HL-60 (cell line): Measurements from ENCODE around the gene PRMT5.

Source experiments
- DNase-seq, 2 experiments: peaks; one replicate each; pipeline ENCODE4 v3.0.0-alpha.2; 2010 to 2020; ENCODE audit warnings: low read depth in 1 of 2, low spot score in 1 of 2
- H3K27ac ChIP-seq: fragments of 250-450 bp; sonication (Bioruptor Pico); replicated peaks from 2 replicates; pipeline ENCODE4 v1.5.1; 2020; ENCODE audit warnings: mild to moderate bottlenecking, moderate library complexity
- H3K27me3 ChIP-seq: fragments of 250-450 bp; sonication (Bioruptor Pico); 2 replicates; pipeline ENCODE4 v1.5.1; 2021; ENCODE audit warnings: mild to moderate bottlenecking, moderate library complexity; ENCODE audit not compliant: insufficient read depth, poor library complexity, severe bottlenecking
- H3K4me3 ChIP-seq: replicated peaks from 2 replicates; pipeline ENCODE4 v1.5.1; 2011; ENCODE audit warnings: mild to moderate bottlenecking, control low read depth, low read length; ENCODE audit not compliant: insufficient read depth
- CTCF ChIP-seq: IDR thresholded peaks from one replicate; pipeline ENCODE4 v1.5.1; 2011; ENCODE audit warnings: low read length, control low read depth, inconsistent platforms; ENCODE audit not compliant: insufficient read depth
- GABPA ChIP-seq: IDR thresholded peaks from 2 replicates; pipeline ENCODE4 v1.6.1; 2012; ENCODE audit warnings: low read depth
- POLR2AphosphoS5 ChIP-seq: IDR thresholded peaks from 2 replicates; pipeline ENCODE4 v1.6.1; 2012; ENCODE audit warnings: low read depth
- SPI1 ChIP-seq: IDR thresholded peaks from 2 replicates; pipeline ENCODE4 v1.6.1; 2012; ENCODE audit warnings: low read depth, mild to moderate bottlenecking, borderline replicate concordance
- TF ChIP-seq, protein P1 (sequence below): IDR thresholded peaks from 2 replicates; pipeline ENCODE4 v1.6.1; 2012; ENCODE audit warnings: low read depth; ENCODE audit not compliant: insufficient replicate concordance

Gene PRMT5

DNA sequence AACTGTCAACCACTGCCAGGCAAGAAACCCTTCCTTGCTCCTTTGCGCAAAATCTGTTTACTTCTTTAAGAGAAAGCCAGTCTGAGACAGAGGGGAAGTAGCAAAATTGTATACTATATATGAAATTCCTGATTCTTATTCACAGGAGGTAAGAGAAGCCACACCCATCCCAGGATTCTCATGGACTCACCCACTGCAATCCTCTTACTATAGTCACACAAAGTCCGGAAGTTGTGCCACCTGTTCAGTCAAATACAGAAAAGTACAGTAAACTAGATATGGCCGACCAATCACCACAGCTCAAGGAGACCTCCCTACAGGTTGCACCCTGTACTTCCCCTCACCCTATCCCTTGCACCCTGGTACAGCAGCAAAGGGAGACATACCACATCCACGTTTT lies 2.9 kb downstream of the PRMT5 start:
- TF ChIP-seq CTCF (no peak), POLR2AphosphoS5 (no peak), GABPA (no peak), SPI1 (no peak)
- TF ChIP-seq, protein P1, sequence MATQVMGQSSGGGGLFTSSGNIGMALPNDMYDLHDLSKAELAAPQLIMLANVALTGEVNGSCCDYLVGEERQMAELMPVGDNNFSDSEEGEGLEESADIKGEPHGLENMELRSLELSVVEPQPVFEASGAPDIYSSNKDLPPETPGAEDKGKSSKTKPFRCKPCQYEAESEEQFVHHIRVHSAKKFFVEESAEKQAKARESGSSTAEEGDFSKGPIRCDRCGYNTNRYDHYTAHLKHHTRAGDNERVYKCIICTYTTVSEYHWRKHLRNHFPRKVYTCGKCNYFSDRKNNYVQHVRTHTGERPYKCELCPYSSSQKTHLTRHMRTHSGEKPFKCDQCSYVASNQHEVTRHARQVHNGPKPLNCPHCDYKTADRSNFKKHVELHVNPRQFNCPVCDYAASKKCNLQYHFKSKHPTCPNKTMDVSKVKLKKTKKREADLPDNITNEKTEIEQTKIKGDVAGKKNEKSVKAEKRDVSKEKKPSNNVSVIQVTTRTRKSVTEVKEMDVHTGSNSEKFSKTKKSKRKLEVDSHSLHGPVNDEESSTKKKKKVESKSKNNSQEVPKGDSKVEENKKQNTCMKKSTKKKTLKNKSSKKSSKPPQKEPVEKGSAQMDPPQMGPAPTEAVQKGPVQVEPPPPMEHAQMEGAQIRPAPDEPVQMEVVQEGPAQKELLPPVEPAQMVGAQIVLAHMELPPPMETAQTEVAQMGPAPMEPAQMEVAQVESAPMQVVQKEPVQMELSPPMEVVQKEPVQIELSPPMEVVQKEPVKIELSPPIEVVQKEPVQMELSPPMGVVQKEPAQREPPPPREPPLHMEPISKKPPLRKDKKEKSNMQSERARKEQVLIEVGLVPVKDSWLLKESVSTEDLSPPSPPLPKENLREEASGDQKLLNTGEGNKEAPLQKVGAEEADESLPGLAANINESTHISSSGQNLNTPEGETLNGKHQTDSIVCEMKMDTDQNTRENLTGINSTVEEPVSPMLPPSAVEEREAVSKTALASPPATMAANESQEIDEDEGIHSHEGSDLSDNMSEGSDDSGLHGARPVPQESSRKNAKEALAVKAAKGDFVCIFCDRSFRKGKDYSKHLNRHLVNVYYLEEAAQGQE: no peak
- DNase-seq: no peak
- Histone ChIP-seq H3K27me3 (no peaks in the 10 kb centered on the region), H3K27ac (no peak overlapping the region), H3K4me3 (no peak overlapping the region)

- TF ChIP-seq GABPA (no peak), POLR2AphosphoS5 (no peak), SPI1 (no peak), CTCF (no peak)
- TF ChIP-seq, protein P1: no peak
- no peak overlapping the region for H3K27ac ChIP-seq
- no peak for DNase-seq
- H3K27me3 ChIP-seq: no peaks in the 10 kb centered on the region
- H3K4me3 ChIP-seq: no peak overlapping the region
These were observed 3.7 kb downstream of the PRMT5 start for GRCh38 chr14:22925513-22925912.

- DNase-seq: no peak
- H3K4me3 ChIP-seq: no peak overlapping the region
- H3K27me3 ChIP-seq: no peaks in the 10 kb centered on the region
- no peak overlapping the region for H3K27ac ChIP-seq
- no peak for TF ChIP-seq CTCF
- no peak for TF ChIP-seq SPI1
- TF ChIP-seq, protein P1: no peak
These were observed 5.4 kb downstream of the PRMT5 start for GRCh38 chr14:22923746-22924145.
